Loucy (cell line): ENCODE measurements around the gene OSBPL2.

Experiments
- H2AFZ ChIP-seq: fragments of 200-600 bp; sonication (generic); 2 replicates; pipeline ENCODE4 v1.6.0; 2016; ENCODE audit warnings: antibody characterized with exemption, mild to moderate bottlenecking, low read length, moderate library complexity
- H3F3A ChIP-seq: fragments of 200-600 bp; 2 replicates; pipeline ENCODE4 v1.6.0; 2016; ENCODE audit warnings: antibody characterized with exemption, low read depth, mild to moderate bottlenecking
- H3K27me3 ChIP-seq: fragments of 200-600 bp; sonication (generic); 2 replicates; pipeline ENCODE4 v1.6.1; 2014; ENCODE audit warnings: low read length, mild to moderate bottlenecking; ENCODE audit not compliant: insufficient read depth, poor library complexity, severe bottlenecking
- H3K36me3 ChIP-seq: fragments of 200-600 bp; sonication (generic); 2 replicates; pipeline ENCODE4 v1.6.1; 2016; ENCODE audit warnings: low read length; ENCODE audit not compliant: insufficient read depth
- H3K4me1 ChIP-seq: fragments of 200-600 bp; sonication (generic); 2 replicates; pipeline ENCODE4 v1.5.1; 2014; ENCODE audit warnings: low read length, mild to moderate bottlenecking; ENCODE audit not compliant: insufficient read depth, poor library complexity, severe bottlenecking
- H3K4me2 ChIP-seq: fragments of 200-600 bp; sonication (generic); 2 replicates; pipeline ENCODE4 v1.6.0; 2014; ENCODE audit warnings: antibody characterized with exemption, low read length, low read depth, mild to moderate bottlenecking; ENCODE audit not compliant: poor library complexity, severe bottlenecking
- H3K4me3 ChIP-seq: fragments of 200-600 bp; sonication (generic); 2 replicates; pipeline ENCODE4 v1.5.1; 2014; ENCODE audit warnings: low read length, mild to moderate bottlenecking, mixed read lengths; ENCODE audit not compliant: poor library complexity, severe bottlenecking
- H3K79me2 ChIP-seq: fragments of 200-600 bp; sonication (generic); 2 replicates; pipeline ENCODE4 v1.6.1; 2014; ENCODE audit warnings: low read length; ENCODE audit not compliant: insufficient read depth
- H3K9ac ChIP-seq: fragments of 200-600 bp; sonication (generic); 2 replicates; pipeline ENCODE4 v1.6.0; 2014; ENCODE audit warnings: mild to moderate bottlenecking, low read depth, low read length, moderate library complexity; ENCODE audit not compliant: poor library complexity, severe bottlenecking
- H3K9me2 ChIP-seq: fragments of 200-600 bp; sonication (generic); replicated peaks from 2 replicates; pipeline ENCODE4 v1.6.1; 2016; ENCODE audit warnings: low read depth, low read length, mixed read lengths
- H3K9me3 ChIP-seq: fragments of 200-600 bp; sonication (generic); 2 replicates; pipeline ENCODE4 v1.6.1; 2014; ENCODE audit warnings: mild to moderate bottlenecking, antibody characterized with exemption, low read length, low read depth; ENCODE audit not compliant: insufficient read depth
- H4K20me1 ChIP-seq: fragments of 200-600 bp; sonication (generic); 2 replicates; pipeline ENCODE4 v1.6.0; 2014; ENCODE audit warnings: antibody characterized with exemption, low read length, mild to moderate bottlenecking; ENCODE audit not compliant: insufficient read depth, poor library complexity, severe bottlenecking
- CTCF ChIP-seq: fragments of 200-600 bp; sonication (generic); conservative IDR thresholded peaks from 2 replicates; pipeline ENCODE4 v1.5.1; 2014; ENCODE audit warnings: mild to moderate bottlenecking, antibody characterized with exemption, low read length
- EZH2phosphoT487 ChIP-seq: fragments of 200-600 bp; IDR thresholded peaks from 2 replicates; pipeline ENCODE4 v1.6.1; 2018; ENCODE audit warnings: antibody characterized with exemption, mild to moderate bottlenecking, moderate library complexity, borderline replicate concordance

The OSBPL2 gene

GRCh38 chr20:62344782-62345181 lies 106.5 kb downstream of the OSBPL2 start:
- Histone ChIP-seq H3K36me3 (no peaks in the 10 kb centered on the region), H3K9me2 (no peaks in the 10 kb centered on the region), H3K9ac (no peak overlapping the region), H3K4me3 (no peak overlapping the region), H3K79me2 (no peaks in the 10 kb centered on the region), H3K4me2 (no peak overlapping the region), H3F3A (no peaks in the 10 kb centered on the region), H3K27me3 (no peaks in the 10 kb centered on the region), H4K20me1 (no peaks in the 10 kb centered on the region), H3K9me3 (no peaks in the 10 kb centered on the region), H3K4me1 (no peaks in the 10 kb centered on the region), H2AFZ (no peak overlapping the region)
- TF ChIP-seq CTCF: no peak
- TF ChIP-seq EZH2phosphoT487: no peak
